Measurements from ENCODE around the gene SLC9A9. TPM values are rescaled to one million over a fixed set of nuclear protein-coding genes. Genes with fewer than 3 reads are reported as not detected.
A peak's percentile ranks its signal among the peaks of the same experiment; 100 is the strongest.

SLC9A9 gene
- total RNA-seq, 2 donors from 2014 or later: 7.9 to 17.0 TPM

- ATAC-seq: no peak
- intact Hi-C loops (cut with DNase I): no loop called here
Observed at GRCh38 chr3:143594206-143594605, 254.1 kb downstream of the SLC9A9 start.

GRCh38 chr3:143590660-143591059, 257.6 kb downstream of the SLC9A9 start:
- intact Hi-C loops (cut with DNase I): no loop called here
- DNase-seq (no peak), ATAC-seq (no peak)

More at GRCh38 chr3:143594206-143594605, 254.1 kb downstream of the SLC9A9 start:
- no peak for DNase-seq

- ATAC-seq (no peak), DNase-seq (no peak)
- intact Hi-C loops (cut with DNase I): no loop called here
Observed at GRCh38 chr3:143586576-143586975, 261.7 kb downstream of the SLC9A9 start.

GRCh38 chr3:143585720-143586456, 262.4 kb downstream of the SLC9A9 start:
- no peak for DNase-seq
- intact Hi-C loops (cut with DNase I): no loop called here
- ATAC-seq: no peak

- ATAC-seq: no peak
- DNase-seq: no peak
- intact Hi-C loops (cut with DNase I): no loop called here
Observed at GRCh38 chr3:143584474-143584873, 263.8 kb downstream of the SLC9A9 start.

GRCh38 chr3:143581972-143582722, 266.1 kb downstream of the SLC9A9 start:
- DNase-seq (no peak), ATAC-seq (no peak)
- intact Hi-C loops (cut with DNase I): no loop called here

GRCh38 chr3:143578810-143579435, 269.3 kb downstream of the SLC9A9 start:
- DNase-seq (no peak), ATAC-seq (no peak)
- intact Hi-C loops (cut with DNase I): no loop called here

- no peak for ATAC-seq
- intact Hi-C loops (cut with DNase I): no loop called here
Observed at GRCh38 chr3:143576568-143577270, 271.5 kb downstream of the SLC9A9 start.

GRCh38 chr3:143574933-143575332, 273.3 kb downstream of the SLC9A9 start:
- intact Hi-C loops (cut with DNase I): no loop called here
- ATAC-seq (no peak), DNase-seq (no peak)

More at GRCh38 chr3:143576568-143577270, 271.5 kb downstream of the SLC9A9 start:
- DNase-seq: no peak

- DNase-seq (no peak), ATAC-seq (no peak)
- intact Hi-C loops (cut with DNase I): no loop called here
Observed at GRCh38 chr3:143573610-143574303, 274.5 kb downstream of the SLC9A9 start.

GRCh38 chr3:143571548-143571947, 276.7 kb downstream of the SLC9A9 start:
- DNase-seq: no peak
- ATAC-seq: peak; percentile 44 to 71
- intact Hi-C loops (cut with DNase I): no loop called here

GRCh38 chr3:143567823-143568222, 280.4 kb downstream of the SLC9A9 start:
- DNase-seq (no peak), ATAC-seq (no peak)
- intact Hi-C loops (cut with DNase I): no loop called here

GRCh38 chr3:143565951-143566350, 282.3 kb downstream of the SLC9A9 start:
- DNase-seq (no peak), ATAC-seq (peak; percentile 67 to 73)
- intact Hi-C loops (cut with DNase I): no loop called here

- ATAC-seq (no peak), DNase-seq (no peak)
- intact Hi-C loops (cut with DNase I): no loop called here
Observed at GRCh38 chr3:143563786-143564185, 284.5 kb downstream of the SLC9A9 start.

- intact Hi-C loops (cut with DNase I): no loop called here
- no peak for ATAC-seq
Observed at GRCh38 chr3:143562789-143563188, 285.5 kb downstream of the SLC9A9 start.

GRCh38 chr3:143559296-143559695, 289.0 kb downstream of the SLC9A9 start:
- DNase-seq: no peak
- intact Hi-C loops (cut with DNase I): no loop called here

More at GRCh38 chr3:143562789-143563188, 285.5 kb downstream of the SLC9A9 start:
- no peak for DNase-seq

GRCh38 chr3:143552851-143553250, 295.4 kb downstream of the SLC9A9 start:
- ATAC-seq: no peak
- DNase-seq: no peak

More at GRCh38 chr3:143559296-143559695, 289.0 kb downstream of the SLC9A9 start:
- ATAC-seq: no peak

GRCh38 chr3:143551761-143552160, 296.5 kb downstream of the SLC9A9 start:
- ATAC-seq: no peak
- intact Hi-C loops (cut with DNase I): no loop called here

More at GRCh38 chr3:143552851-143553250, 295.4 kb downstream of the SLC9A9 start:
- intact Hi-C loops (cut with DNase I): no loop called here

More at GRCh38 chr3:143551761-143552160, 296.5 kb downstream of the SLC9A9 start:
- no peak for DNase-seq
